22Rv1 (cell line): Measurements from ENCODE around the gene GOT1.

ENCODE experiments used
- H3K27ac ChIP-seq: fragments of 450-650 bp; 2 replicates; pipeline ENCODE4 v1.5.1; 2017
- ZFX ChIP-seq: fragments of 450-650 bp; IDR thresholded peaks from 2 replicates; pipeline ENCODE4 v1.6.1; 2017; ENCODE audit warnings: antibody characterized with exemption, borderline replicate concordance
- TF ChIP-seq, protein P1 (sequence below): fragments of 450-650 bp; IDR thresholded peaks from 2 replicates; pipeline ENCODE4 v1.5.1; 2017; ENCODE audit warnings: mild to moderate bottlenecking

GOT1 gene

GRCh38 chr10:99432881-99433280 is 2.5 kb upstream of the GOT1 start:
- TF ChIP-seq, protein P1, sequence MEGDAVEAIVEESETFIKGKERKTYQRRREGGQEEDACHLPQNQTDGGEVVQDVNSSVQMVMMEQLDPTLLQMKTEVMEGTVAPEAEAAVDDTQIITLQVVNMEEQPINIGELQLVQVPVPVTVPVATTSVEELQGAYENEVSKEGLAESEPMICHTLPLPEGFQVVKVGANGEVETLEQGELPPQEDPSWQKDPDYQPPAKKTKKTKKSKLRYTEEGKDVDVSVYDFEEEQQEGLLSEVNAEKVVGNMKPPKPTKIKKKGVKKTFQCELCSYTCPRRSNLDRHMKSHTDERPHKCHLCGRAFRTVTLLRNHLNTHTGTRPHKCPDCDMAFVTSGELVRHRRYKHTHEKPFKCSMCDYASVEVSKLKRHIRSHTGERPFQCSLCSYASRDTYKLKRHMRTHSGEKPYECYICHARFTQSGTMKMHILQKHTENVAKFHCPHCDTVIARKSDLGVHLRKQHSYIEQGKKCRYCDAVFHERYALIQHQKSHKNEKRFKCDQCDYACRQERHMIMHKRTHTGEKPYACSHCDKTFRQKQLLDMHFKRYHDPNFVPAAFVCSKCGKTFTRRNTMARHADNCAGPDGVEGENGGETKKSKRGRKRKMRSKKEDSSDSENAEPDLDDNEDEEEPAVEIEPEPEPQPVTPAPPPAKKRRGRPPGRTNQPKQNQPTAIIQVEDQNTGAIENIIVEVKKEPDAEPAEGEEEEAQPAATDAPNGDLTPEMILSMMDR: no peak
- TF ChIP-seq ZFX: no peak

DNA sequence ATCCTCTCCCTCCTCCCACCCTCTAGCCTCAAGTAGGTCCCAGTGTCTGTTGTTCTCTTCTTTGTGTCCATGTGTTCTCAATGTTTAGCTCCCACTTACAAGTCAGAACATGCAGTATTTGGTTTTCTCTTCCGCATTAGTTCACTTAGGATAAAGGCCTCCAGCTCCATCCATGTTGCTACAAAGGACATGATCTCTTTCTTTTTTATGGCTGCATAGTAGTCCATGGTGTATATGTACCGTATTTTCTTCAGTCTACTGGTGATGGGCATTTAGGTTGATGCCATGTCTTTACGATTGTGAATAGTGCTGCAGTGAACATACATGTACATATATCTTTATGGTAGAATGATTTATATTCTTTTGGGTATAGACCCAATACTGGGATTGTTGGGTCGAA is 1.6 kb upstream of the GOT1 start:
- H3K27ac ChIP-seq: peak overlapping the region; percentile 99
- TF ChIP-seq ZFX: no peak
- TF ChIP-seq, protein P1: no peak

More at GRCh38 chr10:99432881-99433280, 2.5 kb upstream of the GOT1 start:
- H3K27ac ChIP-seq: no peak overlapping the region

- H3K27ac ChIP-seq: peak overlapping the region; percentile 99
- TF ChIP-seq ZFX: no peak
- TF ChIP-seq, protein P1: no peak
Observed at GRCh38 chr10:99431190-99431760, 851 bp upstream of the GOT1 start.

DNA sequence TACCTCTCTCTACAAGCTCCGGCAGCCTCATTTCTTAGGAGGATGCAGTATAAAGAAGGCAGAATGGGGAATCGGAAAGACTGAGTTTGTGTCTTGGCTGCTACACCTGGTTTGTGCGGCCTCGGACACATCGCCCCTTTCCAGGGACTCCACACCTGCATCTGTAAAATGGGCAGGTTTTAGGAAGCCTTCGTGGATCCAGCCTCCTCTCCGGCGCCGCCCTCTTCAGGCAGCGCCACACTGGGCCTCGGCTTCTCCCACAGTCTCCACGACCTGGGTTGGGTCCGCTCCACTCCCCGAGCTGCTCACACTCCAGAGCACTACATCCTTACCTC is 341 bp downstream of the GOT1 start:
- no peak for TF ChIP-seq ZFX
- TF ChIP-seq, protein P1: peak; percentile 15; the same call in 1 of the 2 replicates
- H3K27ac ChIP-seq: peak overlapping the region; percentile 99

DNA sequence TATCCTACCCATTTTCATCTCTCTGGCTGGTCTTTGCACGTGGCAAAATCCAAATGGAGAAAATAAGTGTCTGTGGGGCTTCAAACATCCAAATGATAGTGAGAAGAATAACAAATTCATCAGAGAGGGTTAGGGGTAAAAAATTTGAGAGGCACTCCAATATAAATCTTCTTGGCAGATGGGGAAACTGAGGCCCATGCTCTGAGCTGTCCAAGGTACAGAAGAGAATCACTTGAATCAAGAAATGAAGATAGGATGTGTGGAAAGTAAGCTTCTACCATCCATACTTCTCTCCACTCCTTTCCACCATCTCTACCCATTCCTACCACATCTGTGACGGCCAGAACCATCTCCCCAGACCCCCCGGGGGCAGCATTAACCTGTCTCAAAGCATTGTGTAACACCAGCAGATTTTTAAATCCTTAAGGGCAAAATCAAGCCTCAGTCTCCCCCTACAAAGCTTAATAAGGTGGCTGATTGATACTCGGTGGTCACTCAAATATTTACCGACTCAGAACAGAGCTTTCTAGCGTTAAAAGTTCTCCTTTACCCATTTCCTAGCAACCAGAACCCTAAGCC is 818 bp downstream of the GOT1 start:
- peak overlapping the region; percentile 99 for H3K27ac ChIP-seq
- TF ChIP-seq ZFX: no peak
- TF ChIP-seq, protein P1: no peak

GRCh38 chr10:99427566-99428190 is 2.7 kb downstream of the GOT1 start:
- no peak overlapping the region for H3K27ac ChIP-seq
- TF ChIP-seq, protein P1: no peak
- no peak for TF ChIP-seq ZFX

DNA sequence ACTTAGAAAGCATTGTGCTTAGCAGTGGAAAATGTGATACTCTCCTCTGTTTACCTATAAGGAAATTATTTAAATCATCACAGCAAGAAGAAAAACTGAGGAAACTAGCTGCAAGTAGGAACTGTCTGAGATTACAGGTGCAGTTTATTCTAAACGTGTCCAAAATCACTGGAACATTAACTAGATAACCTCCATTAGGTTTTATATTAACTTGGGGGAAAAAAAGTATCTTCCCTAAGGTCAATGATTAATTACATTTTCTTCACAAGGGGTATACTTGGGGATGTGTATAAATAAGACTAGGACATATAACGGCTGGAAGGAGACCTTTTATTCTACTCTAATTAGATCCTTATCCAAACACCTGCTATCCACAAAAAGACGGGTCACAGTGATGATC is 3.7 kb downstream of the GOT1 start:
- no peak for TF ChIP-seq ZFX
- TF ChIP-seq, protein P1: no peak

More for the DNA sequence above, 3.7 kb downstream of the GOT1 start:
- H3K27ac ChIP-seq: no peak overlapping the region
